Stimulated activated CD8-positive, alpha-beta memory T cell treated with anti-CD3 and anti-CD28 coated beads, Interleukin-15, amount 100 ng/mL, for 24 hours (primary cell): ENCODE data around the gene KRT6A.
"Not testable (repeated sequence)": the region's sequence is repeated elsewhere in the genome, so short reads cannot be mapped to it uniquely, and the experiment has no call there.

ENCODE experiments used
- DNase-seq: peaks from one replicate; pipeline ENCODE4 v3.0.0-alpha.2; 2020; ENCODE audit warnings: low read depth

Gene KRT6A

DNA sequence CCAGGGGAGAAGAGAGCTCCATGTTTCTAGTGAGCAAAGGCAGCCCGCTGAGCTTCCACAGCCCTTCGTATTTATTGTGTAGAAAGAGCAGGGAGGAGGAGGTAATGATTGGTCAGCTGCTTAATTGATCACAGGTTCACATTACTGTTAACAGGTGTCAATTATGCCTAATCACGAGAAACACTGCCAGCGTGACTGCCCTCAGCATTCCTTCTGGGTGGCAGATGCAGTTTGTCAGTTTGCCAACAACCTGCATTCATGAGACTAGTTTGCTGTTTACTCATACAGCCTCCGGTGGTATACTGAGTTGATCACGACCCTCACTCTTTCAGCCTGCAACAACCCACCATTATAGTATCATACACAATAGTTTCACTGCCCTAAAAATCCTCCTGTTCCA is 7.5 kb upstream of the KRT6A start:
- not testable (repeated sequence) for DNase-seq

DNA sequence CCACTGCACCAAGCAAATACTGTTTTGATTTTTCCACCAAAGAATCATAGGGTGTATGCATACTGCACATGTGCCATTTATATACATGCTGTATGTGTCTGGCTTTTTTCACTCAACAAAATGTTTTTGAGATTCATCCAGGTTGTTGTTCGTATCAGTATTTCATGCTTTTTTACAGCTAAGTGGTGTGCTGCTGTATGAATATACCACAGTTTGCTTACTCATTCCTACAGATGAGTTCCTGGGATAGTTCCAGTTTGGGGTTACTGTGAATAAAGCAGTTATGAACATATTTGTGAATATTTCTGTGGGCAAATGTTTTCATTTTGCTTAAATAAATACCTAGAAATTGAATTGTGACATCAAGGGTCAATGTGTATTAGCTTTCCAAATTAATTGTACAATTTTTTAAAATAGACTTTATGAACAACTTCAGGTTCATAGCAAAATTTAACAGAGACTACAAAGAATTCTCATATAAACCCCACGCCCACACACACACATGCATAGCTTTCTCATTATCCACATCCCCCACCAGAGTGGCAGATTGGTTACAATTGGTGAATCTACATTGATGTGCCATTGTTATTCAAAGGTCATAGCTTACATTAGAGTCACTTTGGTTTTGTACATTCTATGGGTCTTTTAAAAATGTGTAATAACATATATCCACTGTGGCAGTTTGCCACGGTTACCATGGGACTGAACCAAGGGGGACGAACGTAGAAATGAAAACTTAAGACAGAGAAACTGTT is 6.9 kb upstream of the KRT6A start:
- DNase-seq: no peak

DNA sequence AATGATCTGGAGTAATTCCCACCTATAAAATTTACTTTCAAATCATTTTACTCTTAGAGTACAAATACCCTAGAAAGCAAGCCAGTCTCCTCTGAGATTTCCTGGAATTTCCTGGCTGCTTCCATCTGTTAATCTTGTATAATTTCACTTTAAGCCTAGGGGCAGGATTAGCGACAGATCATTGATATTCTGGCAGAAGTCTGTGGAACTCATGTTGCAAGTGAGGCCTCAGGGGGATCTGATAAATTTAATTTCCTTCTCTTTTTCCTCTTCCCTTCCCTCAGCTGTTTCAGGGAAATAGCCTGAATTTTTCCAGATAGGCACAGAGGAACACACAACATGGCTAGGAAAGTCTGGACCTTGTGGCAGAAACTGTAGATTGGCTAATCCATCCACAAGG is 5.9 kb upstream of the KRT6A start:
- no peak for DNase-seq

DNA sequence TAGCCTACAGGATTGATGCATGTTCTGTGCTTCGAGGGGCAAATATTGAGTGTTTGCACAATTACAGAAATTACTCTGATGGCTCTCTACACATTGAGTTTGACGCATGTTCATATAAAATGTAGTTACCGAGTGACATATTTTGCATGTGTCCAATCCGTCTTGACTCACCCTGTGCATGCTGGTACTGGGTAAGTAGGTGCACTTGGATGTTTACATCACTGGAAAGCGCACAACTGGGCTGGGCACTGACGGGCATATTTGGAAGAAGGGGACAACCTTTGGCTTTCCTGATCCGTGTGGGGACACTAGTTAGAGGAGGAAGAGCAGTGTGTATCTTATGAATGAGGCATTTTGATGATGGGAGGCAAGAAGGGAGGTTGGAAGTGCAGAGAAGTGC is 4.9 kb upstream of the KRT6A start:
- no peak for DNase-seq

DNA sequence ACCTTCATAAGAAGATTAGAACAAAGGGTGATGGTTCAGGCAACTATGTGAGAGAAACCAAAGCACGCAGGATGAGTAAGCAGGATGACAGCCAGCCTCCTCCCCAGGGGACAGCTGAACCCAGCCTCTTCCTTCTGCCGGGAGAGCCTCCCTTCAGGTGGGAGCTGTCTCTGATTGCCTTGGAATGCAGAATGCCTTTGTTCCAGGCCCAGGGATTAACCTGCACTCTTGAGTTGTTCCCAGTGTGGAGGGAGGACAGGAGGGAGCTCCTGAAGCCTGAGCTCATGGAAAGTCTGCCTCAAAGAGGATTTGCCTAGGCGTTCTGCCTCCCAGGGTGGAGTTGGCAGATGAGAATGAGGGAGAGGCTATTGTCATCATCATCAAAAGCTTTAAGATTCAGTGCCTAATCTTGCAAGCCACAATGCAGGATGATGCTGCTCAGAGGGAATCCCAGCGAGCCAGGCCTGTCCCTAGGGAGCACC is 3.6 kb upstream of the KRT6A start:
- DNase-seq: no peak

DNA sequence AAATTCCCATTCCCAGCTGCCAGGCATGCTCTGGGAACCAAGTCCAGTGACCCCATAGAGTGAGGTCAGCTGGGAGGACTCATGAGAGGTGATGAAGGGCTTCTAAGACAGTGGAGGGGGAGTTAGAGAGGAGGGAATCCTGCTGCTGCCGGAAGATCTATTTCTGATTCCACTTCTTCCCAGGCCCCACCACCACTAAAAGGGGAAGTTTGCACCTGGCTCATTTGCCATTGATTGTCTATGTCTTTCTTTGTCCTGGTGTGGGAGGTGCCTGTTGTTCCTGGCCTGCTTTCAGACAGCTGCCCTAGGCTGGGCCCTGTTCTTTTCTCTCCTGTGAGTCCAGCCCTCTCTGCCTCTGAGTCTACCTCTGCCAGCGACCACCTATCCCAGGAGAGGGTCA is 3.0 kb upstream of the KRT6A start:
- DNase-seq: no peak

DNA sequence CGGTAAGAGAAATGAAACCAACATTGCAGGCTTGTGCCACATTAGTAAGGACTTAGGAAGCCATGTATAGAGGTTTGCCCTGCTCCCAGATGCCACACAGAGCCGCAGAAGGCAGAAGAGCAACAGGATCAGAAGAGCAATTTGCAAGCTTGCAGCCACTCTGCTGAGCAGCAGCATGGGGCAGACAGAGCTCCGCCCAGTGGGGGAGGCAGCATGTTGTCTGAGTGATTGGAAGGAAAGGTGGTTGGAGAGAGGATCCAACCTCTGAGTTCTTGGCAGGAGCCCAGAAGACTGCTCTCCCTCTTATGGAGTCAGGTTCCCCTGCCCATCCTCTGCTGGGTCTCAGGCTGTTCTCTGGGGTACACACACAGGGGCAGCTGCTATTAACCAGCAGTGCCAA is 2.3 kb upstream of the KRT6A start:
- no peak for DNase-seq

DNA sequence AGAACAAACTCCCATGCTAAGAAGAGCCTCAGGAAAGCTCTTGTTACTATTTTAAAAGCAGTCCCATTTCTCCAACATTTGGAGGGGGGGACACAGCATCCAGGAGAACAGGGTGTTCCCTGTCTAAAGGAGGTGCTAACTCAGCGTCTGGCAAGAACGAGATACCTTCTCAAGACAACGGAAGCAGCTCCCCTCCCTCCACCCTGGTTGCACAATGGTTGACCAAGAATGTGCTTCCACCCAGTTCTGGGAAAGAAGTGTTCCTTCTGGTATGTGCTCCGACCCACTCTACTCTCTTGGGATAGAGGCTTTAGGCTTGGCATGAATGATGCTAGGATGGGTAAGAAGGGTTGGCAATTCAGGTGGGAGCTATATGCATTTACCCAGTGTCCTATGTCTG is 1.5 kb upstream of the KRT6A start:
- no peak for DNase-seq

DNA sequence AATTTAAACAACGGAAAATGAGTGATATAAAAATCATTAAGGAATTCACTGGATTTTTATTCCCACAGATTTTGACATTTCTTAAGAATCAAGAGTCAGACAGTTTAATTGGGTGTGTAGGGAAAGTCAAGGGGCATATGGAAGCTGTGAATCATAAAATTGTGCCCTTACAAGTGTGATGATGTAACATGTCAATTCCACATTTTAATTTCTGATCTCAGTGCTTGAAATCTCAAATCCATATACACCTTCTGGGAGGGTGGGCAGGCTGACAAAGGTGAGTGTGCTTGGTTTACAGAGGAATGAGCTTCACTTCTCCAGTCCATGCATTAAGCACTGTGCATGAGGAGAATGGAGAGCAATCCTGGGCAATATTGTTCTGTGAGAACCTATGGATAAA is 1.0 kb upstream of the KRT6A start:
- DNase-seq: no peak

DNA sequence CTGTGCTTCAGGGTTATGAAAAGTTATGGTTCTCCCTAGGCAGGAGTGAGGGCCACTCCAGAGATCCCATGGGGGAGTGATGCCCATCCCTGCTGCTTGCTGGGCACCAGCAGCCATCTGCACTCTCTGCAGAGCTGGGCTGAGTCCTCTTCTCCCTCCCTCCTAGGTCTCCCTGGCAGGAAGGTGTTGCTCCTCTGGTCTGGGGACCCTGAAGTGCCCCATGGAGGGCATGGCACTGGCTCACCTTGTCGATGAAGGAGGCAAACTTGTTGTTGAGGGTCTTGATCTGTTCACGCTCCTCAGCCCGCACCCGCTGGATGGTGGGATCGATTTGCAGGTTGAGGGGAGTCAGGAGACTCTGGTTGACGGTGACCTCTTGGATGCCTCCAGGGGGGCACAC is 652 bp downstream of the KRT6A start:
- not testable (repeated sequence) for DNase-seq

DNA sequence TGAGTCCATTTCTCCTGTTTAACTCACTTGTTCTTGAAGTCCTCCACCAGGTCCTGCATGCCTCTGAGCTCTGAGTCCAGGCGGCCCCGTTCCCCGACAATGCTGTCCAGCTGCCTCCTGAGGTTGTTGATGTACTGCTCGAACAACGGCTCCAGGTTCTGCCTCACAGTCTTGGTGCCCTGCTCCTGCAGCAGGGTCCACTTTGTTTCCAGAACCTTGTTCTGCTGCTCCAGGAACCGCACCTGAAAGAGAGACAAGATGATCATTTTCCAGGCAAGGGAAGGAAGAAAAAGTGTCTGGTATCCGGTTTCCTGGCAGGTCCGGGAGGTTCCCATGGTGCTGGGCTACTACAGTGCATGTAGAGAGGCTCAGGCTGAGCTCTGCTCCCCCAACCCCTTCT is 1.6 kb downstream of the KRT6A start:
- DNase-seq: not testable (repeated sequence)

DNA sequence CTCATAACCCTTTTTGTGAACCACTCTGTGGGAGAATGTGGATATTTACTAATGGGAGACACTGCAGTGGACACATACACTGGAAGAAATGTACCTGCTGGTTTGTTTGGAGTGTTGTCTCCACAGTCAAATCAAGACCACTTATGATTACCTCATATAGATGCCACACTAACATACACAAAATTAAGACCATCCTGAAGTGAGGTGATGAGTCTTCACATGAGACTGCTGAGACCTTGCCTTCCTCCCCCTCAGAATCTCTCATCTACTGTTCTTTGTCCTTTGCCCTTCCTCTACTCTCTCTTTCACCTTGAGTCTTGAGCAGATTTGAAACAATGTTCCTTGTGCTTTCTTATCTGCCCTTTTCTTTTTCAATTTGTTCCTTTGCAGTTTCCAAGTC is 4.3 kb downstream of the KRT6A start:
- DNase-seq: no peak

DNA sequence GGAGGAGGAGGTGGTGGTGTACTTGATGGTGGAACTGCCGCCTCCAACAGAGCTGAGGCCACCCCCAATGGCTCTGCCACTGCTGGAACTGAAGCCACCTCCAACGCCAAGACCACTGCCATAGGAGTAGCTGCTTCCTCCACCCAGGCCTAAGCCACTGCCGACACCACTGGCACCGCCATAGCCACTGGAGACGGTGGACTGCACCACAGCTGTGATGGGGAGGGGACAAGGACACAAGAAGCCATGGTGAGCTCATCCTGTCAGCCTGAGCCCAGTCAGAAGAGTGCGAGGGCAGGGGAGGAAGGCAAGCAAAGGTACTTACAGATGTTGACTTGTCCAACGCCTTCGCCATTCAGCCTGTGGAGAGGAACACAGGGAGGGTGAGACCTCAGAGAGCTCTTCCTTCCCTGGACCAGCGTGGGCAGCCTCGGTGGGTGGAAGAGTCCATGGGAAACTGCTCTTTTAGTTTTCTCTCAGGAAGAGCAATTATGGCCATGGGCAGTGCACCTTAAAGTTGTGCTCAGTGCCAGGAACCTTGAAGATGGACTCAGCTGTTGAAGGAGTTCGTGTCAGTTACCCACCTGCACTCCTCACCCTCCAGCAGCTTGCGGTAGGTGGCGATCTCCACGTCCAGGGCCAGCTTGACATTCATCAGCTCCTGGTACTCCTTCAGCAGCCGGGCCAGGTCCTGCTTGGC is 5.2 kb downstream of the KRT6A start:
- DNase-seq: not testable (repeated sequence)

DNA sequence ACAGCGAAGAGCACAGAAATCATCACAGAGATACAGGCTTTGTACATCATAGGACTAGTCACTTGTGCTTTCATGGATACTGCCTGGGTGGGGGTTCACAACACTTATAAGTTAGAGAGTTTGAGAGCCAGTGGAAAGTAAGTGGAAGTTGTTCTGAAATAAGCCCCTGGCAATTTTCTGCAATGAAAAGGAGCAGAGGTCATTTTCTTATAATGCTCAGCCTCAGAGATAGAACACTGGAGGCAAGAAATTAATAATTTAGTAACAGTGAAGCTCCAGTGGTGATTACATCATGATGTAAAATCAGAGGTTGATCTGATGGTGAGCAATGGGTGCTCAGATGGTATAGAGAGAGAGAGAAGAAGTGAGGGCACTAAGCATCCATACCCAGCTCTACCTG is 5.8 kb downstream of the KRT6A start:
- DNase-seq: no peak

DNA sequence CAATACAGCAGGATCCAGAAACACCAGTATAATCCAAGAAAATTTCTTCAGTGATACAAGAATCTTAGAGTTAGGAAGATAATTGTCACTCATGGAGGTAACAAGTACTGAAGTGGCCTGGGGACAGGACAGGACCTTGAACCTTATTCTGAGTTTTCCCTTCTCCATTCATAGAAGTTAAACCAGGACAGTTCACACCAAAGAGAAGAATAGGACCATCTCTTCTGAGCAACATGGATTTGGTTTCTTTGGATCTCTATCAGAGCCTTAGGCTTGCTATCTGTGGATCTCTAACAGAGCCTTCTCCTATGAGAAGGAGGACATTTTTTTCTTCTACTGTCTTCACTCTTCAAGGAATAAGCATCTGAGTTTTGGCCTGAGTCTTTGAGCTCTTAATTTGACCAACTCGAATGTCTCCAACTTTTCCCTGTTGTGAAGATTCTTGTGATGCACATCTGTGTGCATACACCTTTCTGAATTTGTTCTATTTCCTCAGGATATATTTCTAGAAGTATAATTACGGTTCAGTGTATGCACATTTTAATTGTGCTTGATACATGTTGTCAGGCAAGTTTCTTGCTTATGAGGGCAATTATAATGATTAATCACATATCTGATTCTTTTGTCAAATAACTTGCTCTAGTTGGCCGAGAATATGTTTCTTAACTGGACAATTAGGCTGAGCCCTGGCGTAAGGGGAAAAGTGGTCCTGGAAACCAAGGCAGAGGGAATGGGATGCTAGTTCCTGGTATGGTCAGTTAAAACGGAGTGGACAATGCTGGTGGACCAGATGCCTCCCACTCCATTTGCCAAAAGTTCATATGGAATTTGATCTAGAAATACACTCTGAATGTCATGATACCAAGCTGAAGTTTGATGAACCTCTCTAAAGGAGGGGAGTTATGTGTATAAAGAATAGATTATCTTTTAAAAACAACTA is 6.6 kb downstream of the KRT6A start:
- no peak for DNase-seq

DNA sequence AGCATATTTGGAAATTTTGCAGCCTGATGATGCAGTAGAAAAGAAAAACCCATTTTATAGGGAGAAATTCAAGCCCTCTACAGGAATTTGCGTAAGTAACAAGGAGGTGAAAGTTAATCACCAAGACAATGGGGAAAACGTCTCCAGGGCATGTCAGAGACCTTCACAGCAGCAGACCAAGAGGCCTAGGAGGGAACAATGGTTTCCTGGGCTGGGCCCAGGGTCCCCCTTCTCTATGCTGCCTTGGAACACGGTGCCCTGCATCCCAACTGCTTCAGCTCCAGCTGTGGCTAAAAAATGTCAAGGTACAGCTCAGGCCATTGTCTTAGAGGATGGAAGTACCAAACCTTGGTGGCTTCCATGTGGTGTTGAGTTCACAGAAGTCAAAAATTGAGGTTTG is 13.0 kb downstream of the KRT6A start:
- no peak for DNase-seq

DNA sequence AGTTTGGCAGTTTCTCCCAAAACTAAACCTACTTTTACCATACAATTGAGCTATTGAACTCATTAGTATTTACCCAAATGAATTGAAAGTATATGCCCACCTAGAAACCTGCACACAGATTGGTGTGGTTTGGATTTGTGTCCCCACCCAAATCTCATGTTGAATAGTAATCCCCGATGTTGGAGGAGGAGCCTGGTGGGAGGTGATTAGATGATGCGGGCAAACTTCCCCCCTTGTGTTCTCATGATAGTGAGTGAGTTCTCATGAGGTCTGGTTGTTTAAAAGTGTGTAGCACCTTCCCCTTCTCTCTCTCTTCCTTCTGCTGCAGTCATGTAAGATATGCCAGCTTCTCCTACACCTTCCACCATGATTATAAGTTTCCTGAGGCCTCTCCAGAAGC is 15.4 kb downstream of the KRT6A start:
- no peak for DNase-seq

DNA sequence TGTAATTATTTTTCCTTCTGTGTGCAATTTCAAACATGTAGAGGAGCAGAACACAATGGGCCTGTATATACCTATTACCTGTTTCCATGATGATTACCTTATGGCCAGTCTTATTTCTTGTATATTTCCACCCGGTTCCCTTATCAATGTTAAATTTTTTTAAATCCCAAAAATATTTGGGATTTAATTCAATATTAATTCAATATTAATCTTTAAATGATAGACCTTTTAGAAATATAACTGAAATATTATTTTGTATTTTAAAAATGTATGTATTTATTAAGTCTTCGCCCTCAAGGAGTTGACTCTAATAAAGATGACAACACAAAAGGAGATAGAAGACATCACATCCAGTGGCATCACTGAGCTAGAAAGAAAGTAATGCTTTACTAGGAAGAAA is 18.8 kb downstream of the KRT6A start:
- no peak for DNase-seq

DNA sequence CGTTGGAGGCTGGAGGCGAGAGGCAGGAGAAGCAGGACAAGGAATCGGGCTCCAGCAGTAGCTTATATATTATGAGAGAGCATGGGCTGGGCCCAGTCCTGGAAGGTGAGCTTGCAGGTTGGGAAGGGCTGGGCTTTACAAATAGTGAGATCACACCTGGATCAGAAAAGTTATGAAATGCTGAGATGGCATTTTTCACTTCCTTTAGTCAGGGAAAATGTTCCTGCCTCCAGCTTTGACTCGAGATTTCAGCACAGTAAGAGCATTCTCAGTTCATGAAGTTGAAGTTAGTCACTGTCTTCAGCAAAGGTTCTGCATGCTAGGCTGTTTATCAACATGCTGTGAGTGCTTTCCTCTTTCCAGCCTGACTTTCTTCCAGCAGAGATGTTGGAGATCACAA is 19.3 kb downstream of the KRT6A start, which contains the start of gene KRT6C:
Gene KRT6C (minus strand): TSS at position 38 of the 400 bp plus-strand sequence. CDS start 68 bp downstream, outside the sequence.
- no peak for DNase-seq

DNA sequence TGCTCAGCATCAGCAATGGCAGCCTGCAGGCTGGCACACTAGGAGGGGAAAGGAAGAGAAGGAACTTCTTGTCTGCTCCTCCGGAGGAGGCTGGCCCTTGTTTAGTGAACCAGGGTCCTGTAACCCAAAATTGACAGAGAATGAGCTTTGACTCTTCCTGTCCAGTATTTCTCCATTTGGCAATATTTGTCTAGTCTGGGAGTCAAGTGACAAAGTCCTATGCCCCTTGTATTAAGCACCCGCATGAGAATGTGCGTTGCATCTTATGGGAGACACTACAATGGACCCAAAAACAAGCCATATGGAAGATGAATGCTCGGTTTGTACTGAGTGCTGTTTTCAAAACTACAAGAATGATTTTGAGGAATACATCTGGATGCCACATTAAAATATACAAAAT is 23.2 kb downstream of the KRT6A start:
- DNase-seq: no peak

DNA sequence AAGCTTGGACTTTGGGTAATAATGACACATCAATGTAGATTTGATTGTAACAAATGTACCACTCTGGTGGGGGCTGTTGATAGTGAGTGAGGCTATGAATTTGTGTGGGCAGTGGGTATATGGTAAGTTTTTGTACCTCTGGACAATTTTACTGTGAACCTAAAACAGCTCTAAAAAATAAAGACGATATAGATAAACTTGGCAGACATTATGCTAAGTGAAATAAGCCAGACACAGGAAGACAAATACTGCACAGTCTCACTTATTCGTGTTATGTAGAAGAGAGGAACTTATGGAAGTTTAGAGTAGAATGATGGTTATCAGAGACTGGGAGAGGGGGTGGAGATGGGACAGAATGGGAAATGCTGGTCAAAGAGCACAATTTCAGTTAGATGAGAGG is 28.2 kb downstream of the KRT6A start:
- no peak for DNase-seq

DNA sequence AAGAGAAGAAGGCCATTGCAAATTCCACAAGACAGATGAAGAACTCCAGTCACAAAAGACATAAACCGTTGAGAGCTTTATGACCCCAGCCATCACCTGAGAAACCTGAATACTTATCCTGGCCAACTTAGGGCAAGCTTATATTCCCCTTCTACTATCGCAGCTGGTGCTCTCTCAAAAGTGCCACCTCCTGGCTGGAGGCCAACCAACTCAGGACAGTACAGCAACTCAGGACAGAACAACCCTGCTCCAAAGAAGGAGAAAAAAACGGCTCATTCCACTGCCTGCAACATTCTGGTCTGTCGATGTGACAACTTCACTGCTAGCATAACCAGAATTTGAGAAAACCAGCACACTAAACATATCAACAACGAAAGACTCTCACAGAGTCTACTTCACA is 31.4 kb downstream of the KRT6A start:
- DNase-seq: no peak

DNA sequence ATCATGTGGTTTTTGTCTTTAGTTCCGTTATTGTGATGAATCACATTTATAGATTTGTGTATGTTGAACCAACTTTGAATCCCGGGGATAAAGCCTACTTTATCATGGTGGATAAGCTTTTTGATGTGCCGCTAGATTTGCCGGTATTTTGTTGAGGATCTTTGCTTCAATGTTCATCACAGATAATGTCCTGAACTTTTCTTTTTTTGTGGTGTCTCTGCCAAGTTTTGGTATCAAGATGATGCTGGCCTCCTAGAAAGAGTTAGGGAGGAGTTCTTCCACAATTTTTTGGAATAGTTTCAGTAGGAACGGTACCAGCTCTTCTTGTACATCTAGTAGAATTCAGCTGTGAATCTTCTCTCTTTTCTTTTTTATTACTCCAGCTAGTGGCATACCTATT is 34.2 kb downstream of the KRT6A start:
- DNase-seq: no peak
